ENCODE results near the gene KRT2.

Gene KRT2

DNA sequence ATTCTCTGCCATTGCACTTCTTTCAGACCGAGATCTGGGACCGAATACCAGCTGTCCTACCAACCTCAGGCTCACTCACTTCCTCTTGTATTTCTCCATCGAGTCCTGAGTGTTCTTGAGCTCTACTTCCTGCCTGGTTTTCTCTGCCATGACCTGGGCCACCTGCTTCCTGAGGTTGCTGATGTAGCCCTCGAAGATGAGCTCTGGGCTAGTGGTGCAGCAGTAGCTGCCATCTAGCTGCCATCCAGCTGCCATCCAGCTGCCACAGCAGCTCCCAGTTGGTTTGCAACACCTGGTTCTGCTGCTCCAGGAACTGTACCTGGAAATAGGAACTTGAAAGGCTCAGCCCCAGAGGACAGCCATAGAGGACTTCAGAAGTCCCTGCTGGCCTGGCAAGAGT lies 18.6 kb downstream of the KRT2 start:
- DNase-seq (ENCODE audit: low read depth in 2 of 2): no peak
- no peak overlapping the region for H3K4me3 ChIP-seq (replicated peaks in 1 of 2; ENCODE audit: low read depth in 2 of 2, low read length in 2 of 2)
- TF ChIP-seq, protein P1, sequence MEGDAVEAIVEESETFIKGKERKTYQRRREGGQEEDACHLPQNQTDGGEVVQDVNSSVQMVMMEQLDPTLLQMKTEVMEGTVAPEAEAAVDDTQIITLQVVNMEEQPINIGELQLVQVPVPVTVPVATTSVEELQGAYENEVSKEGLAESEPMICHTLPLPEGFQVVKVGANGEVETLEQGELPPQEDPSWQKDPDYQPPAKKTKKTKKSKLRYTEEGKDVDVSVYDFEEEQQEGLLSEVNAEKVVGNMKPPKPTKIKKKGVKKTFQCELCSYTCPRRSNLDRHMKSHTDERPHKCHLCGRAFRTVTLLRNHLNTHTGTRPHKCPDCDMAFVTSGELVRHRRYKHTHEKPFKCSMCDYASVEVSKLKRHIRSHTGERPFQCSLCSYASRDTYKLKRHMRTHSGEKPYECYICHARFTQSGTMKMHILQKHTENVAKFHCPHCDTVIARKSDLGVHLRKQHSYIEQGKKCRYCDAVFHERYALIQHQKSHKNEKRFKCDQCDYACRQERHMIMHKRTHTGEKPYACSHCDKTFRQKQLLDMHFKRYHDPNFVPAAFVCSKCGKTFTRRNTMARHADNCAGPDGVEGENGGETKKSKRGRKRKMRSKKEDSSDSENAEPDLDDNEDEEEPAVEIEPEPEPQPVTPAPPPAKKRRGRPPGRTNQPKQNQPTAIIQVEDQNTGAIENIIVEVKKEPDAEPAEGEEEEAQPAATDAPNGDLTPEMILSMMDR (IDR thresholded peaks at IDR 0.05; ENCODE audit: low read depth, low read length): no peak

DNA sequence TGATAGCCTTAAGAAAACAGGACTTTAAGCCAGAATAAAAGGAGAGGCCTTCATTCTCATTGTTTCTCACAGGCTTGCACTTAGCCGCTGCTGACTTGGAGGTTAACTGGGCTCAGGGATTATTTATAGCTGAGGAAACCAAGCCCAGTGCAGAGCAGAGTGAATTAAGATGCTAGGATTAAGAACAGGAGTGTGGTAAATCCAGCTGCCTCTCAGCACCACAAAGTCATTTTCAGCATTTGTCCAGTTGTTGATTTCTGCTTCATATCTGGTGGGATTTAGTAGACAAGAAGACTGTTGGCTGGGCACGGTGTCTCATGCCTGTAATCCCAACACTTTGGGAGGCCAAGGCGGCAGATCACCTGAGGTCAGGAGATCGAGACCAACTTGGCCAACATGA lies 19.4 kb downstream of the KRT2 start:
- no peak overlapping the region for H3K4me3 ChIP-seq (replicated peaks in 1 of 2; ENCODE audit: low read depth in 2 of 2, low read length in 2 of 2)
- TF ChIP-seq, protein P1 (IDR thresholded peaks at IDR 0.05; ENCODE audit: low read depth, low read length): no peak
- DNase-seq (ENCODE audit: low read depth in 2 of 2): no peak

DNA sequence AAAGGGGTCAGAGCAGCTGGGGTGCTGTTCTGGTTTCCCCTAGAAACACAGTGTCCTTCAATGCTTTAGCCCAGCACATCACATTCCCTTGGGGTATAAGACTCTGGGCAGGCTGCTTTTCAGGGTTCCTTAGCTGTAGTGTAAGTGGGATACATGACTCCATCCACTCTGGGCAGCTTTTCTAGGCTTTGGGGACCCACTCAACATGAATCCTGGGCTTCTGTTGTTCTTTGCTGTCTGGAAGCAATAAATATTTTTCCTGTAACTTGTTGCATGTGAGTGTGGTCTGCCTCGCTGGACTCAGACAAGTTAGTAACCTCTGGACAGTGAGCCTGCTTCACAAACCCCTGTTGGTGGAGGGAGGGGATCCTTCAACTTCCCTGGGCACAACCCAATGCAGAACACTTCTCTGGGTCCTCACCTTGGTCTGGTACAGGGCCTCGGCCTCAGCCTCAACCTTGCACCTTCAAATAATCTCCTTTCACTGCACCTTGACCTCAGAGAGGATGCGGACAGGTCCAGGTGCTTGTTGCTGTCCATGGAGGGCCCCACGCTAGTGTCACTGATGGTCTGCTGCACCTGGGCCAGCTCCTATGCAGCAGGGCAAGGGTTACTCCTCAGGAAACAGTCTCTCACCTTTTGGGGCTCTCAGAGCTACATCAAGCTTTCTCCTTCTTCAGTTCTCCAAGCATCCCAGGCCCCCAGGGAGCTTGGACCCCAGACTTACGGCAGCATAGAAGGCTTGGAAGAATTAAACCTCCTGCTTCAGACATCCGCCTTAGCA lies 20.1 kb downstream of the KRT2 start:
- TF ChIP-seq, protein P1 (IDR thresholded peaks at IDR 0.05; ENCODE audit: low read depth, low read length): no peak
- no peak for DNase-seq (ENCODE audit: low read depth in 2 of 2)
- no peak overlapping the region for H3K4me3 ChIP-seq (replicated peaks in 1 of 2; ENCODE audit: low read depth in 2 of 2, low read length in 2 of 2)

DNA sequence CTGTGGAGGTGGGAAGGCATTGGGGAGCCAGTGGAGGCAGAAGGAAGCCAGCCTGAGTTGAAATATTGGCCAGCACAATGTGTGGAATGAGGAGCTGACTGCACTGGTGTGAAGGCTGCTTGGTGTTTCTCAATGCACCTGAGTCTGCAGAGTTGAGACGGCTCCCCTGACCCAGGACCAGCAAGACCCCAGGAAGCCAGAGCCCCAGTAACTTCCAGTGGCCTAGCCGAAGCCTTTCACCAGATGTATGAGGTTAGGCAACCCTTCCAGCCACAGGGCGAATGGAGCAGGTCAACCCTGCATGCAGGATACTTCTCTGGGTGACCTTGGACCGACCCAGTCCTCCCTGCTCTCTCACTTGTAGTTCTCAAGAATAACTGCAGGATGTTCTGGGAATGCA lies 20.7 kb downstream of the KRT2 start:
- H3K4me3 ChIP-seq (replicated peaks in 1 of 2; ENCODE audit: low read depth in 2 of 2, low read length in 2 of 2): no peak overlapping the region
- no peak for DNase-seq (ENCODE audit: low read depth in 2 of 2)
- TF ChIP-seq, protein P1 (IDR thresholded peaks at IDR 0.05; ENCODE audit: low read depth, low read length): no peak

DNA sequence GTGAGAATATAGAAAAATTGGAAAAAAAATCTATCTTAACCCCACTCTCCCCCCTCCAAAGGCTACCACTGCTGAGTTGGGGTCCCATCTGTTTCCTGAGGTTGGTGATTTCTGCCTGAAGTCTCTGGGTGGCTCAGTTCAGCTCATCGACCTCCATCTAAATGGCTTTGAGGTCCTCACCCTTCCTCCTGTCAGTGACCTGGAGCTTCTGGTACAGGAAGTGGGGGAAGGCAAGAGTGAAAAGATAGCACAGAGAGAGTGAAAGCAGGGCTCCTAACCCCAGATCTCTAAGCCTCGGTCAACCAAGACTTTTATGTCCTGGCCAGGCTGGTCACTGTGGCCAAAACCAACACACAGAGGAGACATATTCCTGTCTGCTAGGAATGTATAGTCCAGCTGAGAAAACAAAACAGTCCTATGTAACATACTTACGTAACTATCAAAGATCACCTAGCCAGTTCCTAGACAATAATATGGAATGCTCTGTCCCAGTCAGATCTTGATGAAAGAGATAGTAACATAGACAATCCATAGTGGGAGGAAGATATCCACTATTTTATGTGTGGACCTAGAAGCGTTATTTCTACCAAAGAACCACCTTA lies 21.3 kb downstream of the KRT2 start:
- TF ChIP-seq, protein P1 (IDR thresholded peaks at IDR 0.05; ENCODE audit: low read depth, low read length): no peak
- no peak overlapping the region for H3K4me3 ChIP-seq (replicated peaks in 1 of 2; ENCODE audit: low read depth in 2 of 2, low read length in 2 of 2)
- DNase-seq (ENCODE audit: low read depth in 2 of 2): peak in 1 of 2 donors; percentile 5

DNA sequence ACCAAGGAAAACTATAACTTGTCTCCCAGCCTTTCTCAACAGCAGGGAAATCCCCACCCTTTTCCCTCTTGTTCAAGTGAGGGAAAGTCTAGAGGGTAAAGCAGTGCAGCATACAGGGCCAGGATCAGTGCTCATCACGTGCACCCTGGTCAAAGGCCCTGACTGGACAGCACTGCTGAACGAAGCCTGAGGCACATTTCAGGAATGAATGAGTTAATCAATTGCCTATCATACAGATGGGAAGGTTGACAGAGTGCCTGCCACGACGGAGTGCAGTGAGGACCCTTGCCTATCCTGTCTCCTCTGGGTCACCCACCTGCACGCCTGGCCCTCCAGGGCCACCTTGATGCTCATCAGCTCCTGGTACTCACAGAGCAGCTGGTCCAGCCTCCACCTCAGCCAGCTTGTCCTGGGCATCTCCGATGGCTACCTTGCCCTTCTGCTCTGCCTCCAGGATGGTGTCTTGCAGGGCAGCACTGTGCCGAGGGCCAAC lies 22.0 kb downstream of the KRT2 start:
- no peak for DNase-seq (ENCODE audit: low read depth in 2 of 2)
- H3K4me3 ChIP-seq (replicated peaks in 1 of 2; ENCODE audit: low read depth in 2 of 2, low read length in 2 of 2): no peak overlapping the region
- TF ChIP-seq, protein P1 (IDR thresholded peaks at IDR 0.05; ENCODE audit: low read depth, low read length): no peak
